Articular chondrocyte of knee joint (primary cell): ENCODE measurements around the gene RNF43. TPM values are rescaled to one million over a fixed set of nuclear protein-coding genes. Genes with fewer than 3 reads are reported as not detected.

Source experiments
- total RNA-seq: library from RNA; depleted of rRNA; stranded (reverse); fragments of >200 nt; gene quantifications from 2 replicates; pipeline ENCODE4 v1.2.3, GENCODE V29; 2012

RNF43 gene
- 0.26 TPM in 1 of 2 replicates, not detected in the other for total RNA-seq

GRCh38 chr17:58417300-58418092, at the start of gene RNF43:
RNF43 (minus strand) TSS chr17:58417534; CDS start chr17:58415577, 1,957 bp downstream.

Other genes starting within 250 kb of the RNF43 start
- gene EPX, start 224.8 kb downstream of the RNF43 start, total RNA-seq, result not detected in 2 replicates
- gene MKS1, start 198.3 kb downstream of the RNF43 start, total RNA-seq, result 11.9 and 12.8 TPM in 2 replicates
- gene LPO, start 178.9 kb downstream of the RNF43 start, total RNA-seq, result under 0.01 TPM in 1 of 2 replicates, not detected in the other
- 0.11 and 0.26 TPM in 2 replicates for gene MPO, start 136.6 kb downstream of the RNF43 start, total RNA-seq
- 0.76 and 2.9 TPM in 2 replicates for gene TSPOAP1, start 88.7 kb downstream of the RNF43 start, total RNA-seq
- gene SUPT4H1, start 65.3 kb downstream of the RNF43 start, total RNA-seq, result 38.2 and 44.0 TPM in 2 replicates
- 0.13 TPM in 1 of 2 replicates, not detected in the other for gene HSF5, start 70.9 kb upstream of the RNF43 start, total RNA-seq
- 36.3 and 36.8 TPM in 2 replicates for gene MTMR4, start 97.1 kb upstream of the RNF43 start, total RNA-seq